H9 (cell line): ENCODE measurements around the gene DYNC2LI1. TPM values are rescaled to one million over a fixed set of nuclear protein-coding genes. Genes with fewer than 3 reads are reported as not detected.

Source experiments
- DNase-seq: peaks from one replicate; pipeline ENCODE4 v3.0.0-alpha.2; 2017
- H2AFZ ChIP-seq: one replicate; pipeline ENCODE4 v1.6.1; 2013; ENCODE audit warnings: mild to moderate bottlenecking, low read length, control low read depth, moderate library complexity
- H2AK5ac ChIP-seq: 2 replicates; pipeline ENCODE4 v1.6.1; 2013; ENCODE audit warnings: low read length, control low read depth, mixed read lengths; ENCODE audit not compliant: insufficient read length
- H2BK120ac ChIP-seq: one replicate; pipeline ENCODE4 v1.6.1; 2013; ENCODE audit warnings: low read depth, mild to moderate bottlenecking, low read length, control low read depth, inconsistent platforms; ENCODE audit not compliant: poor library complexity, severe bottlenecking
- H2BK12ac ChIP-seq: 2 replicates; pipeline ENCODE4 v1.6.1; 2013; ENCODE audit warnings: low read length, control low read depth, mixed read lengths, low read depth; ENCODE audit not compliant: insufficient read length
- H2BK15ac ChIP-seq: 2 replicates; pipeline ENCODE4 v1.6.1; 2013; ENCODE audit warnings: low read depth, low read length, control low read depth
- H2BK20ac ChIP-seq: one replicate; pipeline ENCODE4 v1.6.1; 2013; ENCODE audit warnings: low read depth, mild to moderate bottlenecking, low read length, control low read depth, inconsistent platforms; ENCODE audit not compliant: poor library complexity, severe bottlenecking
- H2BK5ac ChIP-seq: 2 replicates; pipeline ENCODE4 v1.6.1; 2013; ENCODE audit warnings: low read length, control low read depth, mixed read lengths; ENCODE audit not compliant: insufficient read length
- H3K14ac ChIP-seq: 2 replicates; pipeline ENCODE4 v1.6.1; 2013; ENCODE audit warnings: low read length, control low read depth; ENCODE audit not compliant: insufficient read depth
- H3K18ac ChIP-seq: 2 replicates; pipeline ENCODE4 v1.6.1; 2013; ENCODE audit warnings: low read depth, mild to moderate bottlenecking, mixed read lengths, low read length, control low read depth; ENCODE audit not compliant: insufficient read length
- H3K23ac ChIP-seq: 2 replicates; pipeline ENCODE4 v1.6.1; 2013; ENCODE audit warnings: low read length, control low read depth, mixed read lengths, low read depth; ENCODE audit not compliant: insufficient read length
- H3K23me2 ChIP-seq: 2 replicates; pipeline ENCODE4 v1.6.1; 2013; ENCODE audit warnings: low read depth, mild to moderate bottlenecking, mixed read lengths, low read length, control low read depth; ENCODE audit not compliant: insufficient read length, poor library complexity, severe bottlenecking
- H3K27ac ChIP-seq: 2 replicates; pipeline ENCODE4 v1.5.1; 2013; ENCODE audit warnings: low read length, control low read depth, mixed read lengths, low read depth; ENCODE audit not compliant: insufficient read length
- H3K27me3 ChIP-seq: 2 replicates; pipeline ENCODE4 v1.6.1; 2013; ENCODE audit warnings: low read length, control low read depth, inconsistent platforms; ENCODE audit not compliant: insufficient read depth
- H3K4ac ChIP-seq: 2 replicates; pipeline ENCODE4 v1.6.1; 2013; ENCODE audit warnings: low read depth, mild to moderate bottlenecking, control low read depth, inconsistent platforms, low read length, moderate library complexity
- H3K4me1 ChIP-seq: 2 replicates; pipeline ENCODE4 v1.6.1; 2013; ENCODE audit warnings: low read length, control low read depth, inconsistent platforms; ENCODE audit not compliant: insufficient read depth
- H3K4me2 ChIP-seq: 2 replicates; pipeline ENCODE4 v1.6.1; 2013; ENCODE audit warnings: low read length, control low read depth, mixed read lengths; ENCODE audit not compliant: insufficient read length, insufficient read depth
- H3K56ac ChIP-seq: 2 replicates; pipeline ENCODE4 v1.6.1; 2013; ENCODE audit warnings: low read depth, mild to moderate bottlenecking, mixed read lengths, low read length, control low read depth; ENCODE audit not compliant: insufficient read length
- H3K79me1 ChIP-seq: 2 replicates; pipeline ENCODE4 v1.6.1; 2013; ENCODE audit warnings: low read depth, mild to moderate bottlenecking, moderate library complexity, low read length, control low read depth, inconsistent platforms; ENCODE audit not compliant: insufficient read depth, poor library complexity, severe bottlenecking
- H3K79me2 ChIP-seq: 2 replicates; pipeline ENCODE4 v1.6.1; 2013; ENCODE audit warnings: low read length, control low read depth, inconsistent platforms; ENCODE audit not compliant: insufficient read depth
- H3K9ac ChIP-seq: 2 replicates; pipeline ENCODE4 v1.6.1; 2013; ENCODE audit warnings: low read length, control low read depth, mixed read lengths; ENCODE audit not compliant: insufficient read length; ENCODE audit errors: extremely low read depth
- H3K9me3 ChIP-seq: one replicate; pipeline ENCODE4 v1.6.1; 2013; ENCODE audit warnings: low read depth, low read length, inconsistent platforms; ENCODE audit not compliant: control insufficient read depth
- H3T11ph ChIP-seq: one replicate; pipeline ENCODE4 v1.6.1; 2013; ENCODE audit warnings: mild to moderate bottlenecking, low read length, control low read depth, inconsistent platforms
- H4K20me1 ChIP-seq: one replicate; pipeline ENCODE4 v1.6.1; 2013; ENCODE audit not compliant: control insufficient read depth, insufficient read length, insufficient read depth
- H4K5ac ChIP-seq: 2 replicates; pipeline ENCODE4 v1.6.1; 2013; ENCODE audit warnings: low read depth, mild to moderate bottlenecking, mixed read lengths, low read length, control low read depth; ENCODE audit not compliant: insufficient read length
- H4K8ac ChIP-seq: replicated peaks from 2 replicates; pipeline ENCODE4 v1.6.1; 2013; ENCODE audit warnings: low read length, control low read depth, mixed read lengths, low read depth; ENCODE audit not compliant: insufficient read length
- H4K91ac ChIP-seq: 2 replicates; pipeline ENCODE4 v1.6.1; 2013; ENCODE audit warnings: low read depth, mild to moderate bottlenecking, moderate library complexity, mixed read lengths, low read length, control low read depth; ENCODE audit not compliant: insufficient read length
- H3K27ac Mint-ChIP-seq, 3 experiments: 2 replicates in 2 of 3; 3 replicates in 1 of 3; pipeline ENCODE4 v1.8.0; 2020 to 2021; ENCODE audit warnings: mixed read lengths in 3 of 3, mild to moderate bottlenecking in 1 of 3, moderate library complexity in 1 of 3
- H3K27me3 Mint-ChIP-seq: 2 replicates; pipeline ENCODE4 v1.8.0; 2021; ENCODE audit warnings: low read depth, mild to moderate bottlenecking, moderate library complexity, mixed read lengths
- H3K36me3 Mint-ChIP-seq, 3 experiments: 2 replicates in 2 of 3; 3 replicates in 1 of 3; pipeline ENCODE4 v1.8.0; 2020 to 2021; ENCODE audit warnings: low read depth in 3 of 3, mixed read lengths in 3 of 3; ENCODE audit not compliant: insufficient read depth in 1 of 3
- H3K4me1 Mint-ChIP-seq, 2 experiments: 2 replicates each; pipeline ENCODE4 v1.8.0; 2020; ENCODE audit warnings: mixed read lengths in 2 of 2
- H3K4me3 Mint-ChIP-seq, 2 experiments: 2 replicates in 1 of 2; 3 replicates in 1 of 2; pipeline ENCODE4 v1.8.0; 2020 to 2021; ENCODE audit warnings: mild to moderate bottlenecking in 2 of 2, mixed read lengths in 2 of 2, moderate library complexity in 1 of 2
- H3K9me3 Mint-ChIP-seq, 2 experiments: 2 replicates in 1 of 2; 3 replicates in 1 of 2; pipeline ENCODE4 v1.8.0; 2020; ENCODE audit warnings: mild to moderate bottlenecking in 2 of 2, mixed read lengths in 2 of 2, moderate library complexity in 1 of 2
- CTCF ChIP-seq: fragments of 200-600 bp; sonication (generic); conservative IDR thresholded peaks from 3 replicates; pipeline ENCODE4 v1.8.0; 2021; ENCODE audit warnings: antibody characterized with exemption, mild to moderate bottlenecking
- WGBS: extraction: QIAGEN DNeasy Blood & Tissue Kit; methylation state at CpG from one replicate; pipeline ENCODE4 v1.1.7; 2013; ENCODE audit warnings: missing lambda C conversion rate, low lambda C conversion rate, mixed read lengths; ENCODE audit not compliant: insufficient read length; ENCODE audit errors: extremely low coverage; 5-methylcytosine and 5-hydroxymethylcytosine counted together
- total RNA-seq: library from RNA; stranded (reverse); gene quantifications from 2 replicates; pipeline ENCODE4 v1.2.1, GENCODE V29; 2021

The DYNC2LI1 gene
- total RNA-seq, 1 experiment from 2014 or later, result 8.5 TPM

GRCh38 chr2:43792653-43793052, 18.8 kb downstream of the DYNC2LI1 start:
- no peak for TF ChIP-seq CTCF
- H4K91ac ChIP-seq, result no peak overlapping the region
- no peak overlapping the region for H2BK20ac ChIP-seq
- Mint-ChIP-seq H3K27me3 (no peaks in the 10 kb centered on the region), H3K27ac (no peak overlapping the region), H3K36me3 (no peaks in the 10 kb centered on the region), H3K4me1 (no peaks in the 10 kb centered on the region), H3K4me3 (no peak overlapping the region), H3K9me3 (no peaks in the 10 kb centered on the region)
- H3K23me2 ChIP-seq, result no peaks in the 10 kb centered on the region
- H3K14ac ChIP-seq, result no peak overlapping the region
- H2AFZ ChIP-seq, result no peak overlapping the region
- H3K18ac ChIP-seq, result no peak overlapping the region
- H3K23ac ChIP-seq, result no peak overlapping the region
- no CpG with 5 or more reads among the region's 3 CpGs for WGBS
- no peak overlapping the region for H4K8ac ChIP-seq
- H3K27me3 ChIP-seq, result no peaks in the 10 kb centered on the region
- no peaks in the 10 kb centered on the region for H3K79me2 ChIP-seq
- H3K4me2 ChIP-seq, result no peak overlapping the region
- H3K79me1 ChIP-seq, result no peaks in the 10 kb centered on the region
- H3K9me3 ChIP-seq, result no peaks in the 10 kb centered on the region
- H3K56ac ChIP-seq, result no peak overlapping the region
- no peak overlapping the region for H3K9ac ChIP-seq
- H3K4ac ChIP-seq, result no peak overlapping the region
- H4K20me1 ChIP-seq, result no peaks in the 10 kb centered on the region
- H3K4me1 ChIP-seq, result no peaks in the 10 kb centered on the region
- no peak overlapping the region for H3T11ph ChIP-seq
- H3K27ac ChIP-seq, result no peak overlapping the region
- H2BK15ac ChIP-seq, result no peak overlapping the region
- H2BK5ac ChIP-seq, result no peak overlapping the region
- no peak overlapping the region for H2BK12ac ChIP-seq
- no peak for DNase-seq
- H4K5ac ChIP-seq, result no peak overlapping the region
- H2BK120ac ChIP-seq, result no peak overlapping the region
- no peak overlapping the region for H2AK5ac ChIP-seq
